K562 (cell line): ENCODE measurements around the gene EVI5L. TPM values are rescaled to one million over a fixed set of nuclear protein-coding genes. Genes with fewer than 3 reads are reported as not detected.

Source experiments
- CREM ChIP-seq: IDR thresholded peaks from 2 replicates; pipeline ENCODE4 v1.6.1; 2014; ENCODE audit warnings: antibody characterized with exemption, low read depth
- DPF2 ChIP-seq: fragments of 450-650 bp; IDR thresholded peaks from 2 replicates; pipeline ENCODE4 v1.6.1; 2016
- HIVEP1 ChIP-seq: fragments of 250-450 bp; sonication (Bioruptor Pico); IDR thresholded peaks from 2 replicates; pipeline ENCODE4 v1.4.0; 2020; ENCODE audit warnings: mild to moderate bottlenecking
- MYBL2 ChIP-seq, 2 experiments: fragments of 450-650 bp in 1 of 2; sonication (generic) in 1 of 2; formaldehyde crosslinking in 1 of 2; IDR thresholded peaks; 2 replicates each; pipeline versions ENCODE4 v1.6.1 to v1.8.1; 2017 to 2022; ENCODE audit warnings: borderline replicate concordance in 1 of 2, inconsistent platforms in 1 of 2, low read depth in 1 of 2, mild to moderate bottlenecking in 1 of 2, missing genetic modification reagents in 1 of 2, moderate library complexity in 1 of 2
- NBN ChIP-seq: fragments of 450-650 bp; IDR thresholded peaks from 2 replicates; pipeline ENCODE4 v1.6.1; 2016; ENCODE audit warnings: low read depth, mild to moderate bottlenecking
- SMARCB1 ChIP-seq: IDR thresholded peaks from 2 replicates; pipeline ENCODE4 v1.6.1; 2011; ENCODE audit warnings: improper control_type of control experiment, low read depth; ENCODE audit not compliant: insufficient read length
- SRSF1 ChIP-seq: fragments of 200-400 bp; formaldehyde crosslinking; IDR thresholded peaks from 2 replicates; pipeline ENCODE4 v1.6.1; 2017; ENCODE audit warnings: mild to moderate bottlenecking, low read depth, low read length, moderate library complexity
- TAF7 ChIP-seq: fragments of 450-650 bp; IDR thresholded peaks from 2 replicates; pipeline ENCODE4 v1.6.1; 2016; ENCODE audit warnings: missing genetic modification characterization, missing compliant biosample characterization
- ZBTB1 ChIP-seq: sonication (generic); formaldehyde crosslinking; IDR thresholded peaks from 2 replicates; pipeline ENCODE4 v1.8.1; 2023; ENCODE audit warnings: missing genetic modification reagents, low read depth, mild to moderate bottlenecking, borderline replicate concordance
- ZNF263 ChIP-seq: sonication (generic); formaldehyde crosslinking; IDR thresholded peaks from 2 replicates; pipeline ENCODE4 v1.8.0; 2022; ENCODE audit warnings: mild to moderate bottlenecking, missing genetic modification reagents, borderline replicate concordance
- ZNF696 ChIP-seq: fragments of 250-450 bp; sonication (Bioruptor Pico); conservative IDR thresholded peaks from 2 replicates; pipeline ENCODE4 v1.4.0; 2020; ENCODE audit warnings: mild to moderate bottlenecking, moderate library complexity
- ZNF764 ChIP-seq: fragments of 250-450 bp; sonication (Bioruptor Pico); IDR thresholded peaks from 2 replicates; pipeline ENCODE4 v1.4.0; 2020; ENCODE audit warnings: low read depth, mild to moderate bottlenecking, moderate library complexity
- ZNF830 ChIP-seq: fragments of 250-450 bp; sonication (Bioruptor Pico); IDR thresholded peaks from 2 replicates; pipeline ENCODE4 v1.5.0; 2021; ENCODE audit warnings: mild to moderate bottlenecking
- polyA plus RNA-seq, 8 experiments: library from polyadenylated mRNA; depleted of rRNA in 4 of 8; stranded (reverse) in 5 of 8; unstranded in 3 of 8; fragments of >200 nt; fragmentation: Nextera tagmentation in 2 of 8; fragmentation: Illumina TruSeq in 1 of 8; extraction: Ambion mirVana in 2 of 8; extraction: Trizol in 1 of 8; gene quantifications; 2 replicates each; pipeline versions ENCODE4 v1.2.1 to v1.2.3, GENCODE V29; 2011 to 2014; ENCODE audit warnings: inconsistent platforms in 1 of 8, missing spikeins in 1 of 8
- total RNA-seq, 7 experiments: library from RNA; depleted of rRNA in 6 of 7; stranded (reverse); fragments of >200 nt in 6 of 7; fragmentation: Illumina TruSeq in 2 of 7; extraction: Trizol in 2 of 7; gene quantifications; 2 replicates each; pipeline versions ENCODE4 v1.2.1 to v1.2.3, GENCODE V29; 2011 to 2021; ENCODE audit warnings: low replicate concordance in 1 of 7
- TF ChIP-seq, protein P1 (sequence below): fragments of 150-350 bp; conservative IDR thresholded peaks from 2 replicates; pipeline ENCODE4 v1.6.1; 2014; ENCODE audit warnings: low read length
- TF ChIP-seq, protein P2 (sequence below): fragments of 250-450 bp; sonication (Bioruptor Pico); IDR thresholded peaks from 2 replicates; pipeline ENCODE4 v1.5.0; 2020; ENCODE audit warnings: mild to moderate bottlenecking
- TF ChIP-seq, protein P3 (sequence below): sonication (generic); formaldehyde crosslinking; IDR thresholded peaks from 2 replicates; pipeline ENCODE4 v1.8.0; 2022; ENCODE audit warnings: mild to moderate bottlenecking, missing genetic modification reagents
- TF ChIP-seq, protein P4 (sequence below), 2 experiments: fragments of 150-350 bp in 1 of 2; IDR thresholded peaks; 2 replicates each; pipeline ENCODE4 v1.6.1; 2012 to 2016; ENCODE audit warnings: low read depth in 2 of 2, low read length in 2 of 2, mild to moderate bottlenecking in 1 of 2, moderate library complexity in 1 of 2
- TF ChIP-seq, protein P5 (sequence below): fragments of 450-650 bp; IDR thresholded peaks from one replicate; pipeline ENCODE4 v1.6.1; 2018; ENCODE audit warnings: mild to moderate bottlenecking, moderate library complexity; ENCODE audit not compliant: partially characterized antibody

EVI5L gene
- total and polyA plus RNA-seq, 9 of the 15 experiments (the other 6 are each of a cell fraction or from before 2014, with no cell fraction given): 0.69 to 1.8 (median 1.2) TPM; not detected in 2

DNA sequence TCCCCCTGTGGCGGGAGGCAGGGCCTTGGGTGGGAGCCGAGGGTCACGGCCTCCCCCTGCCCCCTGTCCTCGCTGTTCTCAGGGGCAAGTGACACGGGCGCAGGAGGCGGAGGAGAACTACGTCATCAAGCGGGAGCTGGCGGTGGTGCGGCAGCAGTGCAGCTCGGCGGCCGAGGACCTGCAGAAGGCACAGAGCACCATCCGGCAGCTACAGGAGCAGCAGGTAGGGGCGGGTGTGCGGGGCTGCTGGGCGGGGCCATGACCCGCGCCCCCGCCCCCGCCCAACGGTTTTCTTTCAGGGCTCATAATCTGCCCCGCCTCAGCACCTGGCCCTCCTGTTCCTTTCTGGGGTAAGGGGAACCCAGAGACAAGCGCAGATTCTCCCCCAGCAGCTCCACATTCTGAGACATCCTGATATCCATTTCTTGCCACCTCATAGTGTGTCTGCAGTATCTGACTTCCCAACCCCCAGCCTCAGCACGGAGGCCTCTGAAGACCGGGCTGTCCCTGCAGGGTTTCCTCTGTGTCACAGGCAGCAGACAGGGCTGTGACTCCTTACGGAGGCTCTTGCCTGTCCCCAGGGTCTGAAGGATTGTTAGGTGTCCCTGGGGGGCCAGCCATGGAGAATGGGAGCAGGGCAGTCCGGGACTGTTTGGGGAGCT is 28.2 kb downstream of the EVI5L start (continued):
- TF ChIP-seq, protein P1, sequence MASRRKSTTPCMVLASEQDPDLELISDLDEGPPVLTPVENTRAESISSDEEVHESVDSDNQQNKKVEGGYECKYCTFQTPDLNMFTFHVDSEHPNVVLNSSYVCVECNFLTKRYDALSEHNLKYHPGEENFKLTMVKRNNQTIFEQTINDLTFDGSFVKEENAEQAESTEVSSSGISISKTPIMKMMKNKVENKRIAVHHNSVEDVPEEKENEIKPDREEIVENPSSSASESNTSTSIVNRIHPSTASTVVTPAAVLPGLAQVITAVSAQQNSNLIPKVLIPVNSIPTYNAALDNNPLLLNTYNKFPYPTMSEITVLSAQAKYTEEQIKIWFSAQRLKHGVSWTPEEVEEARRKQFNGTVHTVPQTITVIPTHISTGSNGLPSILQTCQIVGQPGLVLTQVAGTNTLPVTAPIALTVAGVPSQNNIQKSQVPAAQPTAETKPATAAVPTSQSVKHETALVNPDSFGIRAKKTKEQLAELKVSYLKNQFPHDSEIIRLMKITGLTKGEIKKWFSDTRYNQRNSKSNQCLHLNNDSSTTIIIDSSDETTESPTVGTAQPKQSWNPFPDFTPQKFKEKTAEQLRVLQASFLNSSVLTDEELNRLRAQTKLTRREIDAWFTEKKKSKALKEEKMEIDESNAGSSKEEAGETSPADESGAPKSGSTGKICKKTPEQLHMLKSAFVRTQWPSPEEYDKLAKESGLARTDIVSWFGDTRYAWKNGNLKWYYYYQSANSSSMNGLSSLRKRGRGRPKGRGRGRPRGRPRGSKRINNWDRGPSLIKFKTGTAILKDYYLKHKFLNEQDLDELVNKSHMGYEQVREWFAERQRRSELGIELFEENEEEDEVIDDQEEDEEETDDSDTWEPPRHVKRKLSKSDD: no peak
- no peak for TF ChIP-seq SMARCB1
- no peak for TF ChIP-seq ZBTB1 (CRISPR knock-in tag)
- no peak for TF ChIP-seq SRSF1
- no peak for TF ChIP-seq ZNF696 (CRISPR knock-in tag)
- TF ChIP-seq NBN: 0 out of 2 replicates have a peak, but pooled peaks have one; percentile 42
- no peak for TF ChIP-seq ZNF830 (CRISPR knock-in tag)
- no peak for TF ChIP-seq HIVEP1
- TF ChIP-seq DPF2: peak; percentile 41; the same call in 1 of the 2 replicates
- TF ChIP-seq ZNF764 (CRISPR knock-in tag): no peak
- TF ChIP-seq, protein P2, sequence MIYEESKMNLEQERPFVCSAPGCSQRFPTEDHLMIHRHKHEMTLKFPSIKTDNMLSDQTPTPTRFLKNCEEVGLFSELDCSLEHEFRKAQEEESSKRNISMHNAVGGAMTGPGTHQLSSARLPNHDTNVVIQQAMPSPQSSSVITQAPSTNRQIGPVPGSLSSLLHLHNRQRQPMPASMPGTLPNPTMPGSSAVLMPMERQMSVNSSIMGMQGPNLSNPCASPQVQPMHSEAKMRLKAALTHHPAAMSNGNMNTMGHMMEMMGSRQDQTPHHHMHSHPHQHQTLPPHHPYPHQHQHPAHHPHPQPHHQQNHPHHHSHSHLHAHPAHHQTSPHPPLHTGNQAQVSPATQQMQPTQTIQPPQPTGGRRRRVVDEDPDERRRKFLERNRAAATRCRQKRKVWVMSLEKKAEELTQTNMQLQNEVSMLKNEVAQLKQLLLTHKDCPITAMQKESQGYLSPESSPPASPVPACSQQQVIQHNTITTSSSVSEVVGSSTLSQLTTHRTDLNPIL (CRISPR knock-in tag): no peak
- TF ChIP-seq, protein P3, sequence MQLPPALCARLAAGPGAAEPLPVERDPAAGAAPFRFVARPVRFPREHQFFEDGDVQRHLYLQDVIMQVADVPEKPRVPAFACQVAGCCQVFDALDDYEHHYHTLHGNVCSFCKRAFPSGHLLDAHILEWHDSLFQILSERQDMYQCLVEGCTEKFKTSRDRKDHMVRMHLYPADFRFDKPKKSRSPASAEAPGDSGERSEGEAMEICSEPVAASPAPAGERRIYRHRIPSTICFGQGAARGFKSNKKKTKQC (CRISPR knock-in tag): no peak
- TF ChIP-seq ZNF263: peak; percentile 87
- TF ChIP-seq TAF7 (tag): no peak
- TF ChIP-seq, protein P4, sequence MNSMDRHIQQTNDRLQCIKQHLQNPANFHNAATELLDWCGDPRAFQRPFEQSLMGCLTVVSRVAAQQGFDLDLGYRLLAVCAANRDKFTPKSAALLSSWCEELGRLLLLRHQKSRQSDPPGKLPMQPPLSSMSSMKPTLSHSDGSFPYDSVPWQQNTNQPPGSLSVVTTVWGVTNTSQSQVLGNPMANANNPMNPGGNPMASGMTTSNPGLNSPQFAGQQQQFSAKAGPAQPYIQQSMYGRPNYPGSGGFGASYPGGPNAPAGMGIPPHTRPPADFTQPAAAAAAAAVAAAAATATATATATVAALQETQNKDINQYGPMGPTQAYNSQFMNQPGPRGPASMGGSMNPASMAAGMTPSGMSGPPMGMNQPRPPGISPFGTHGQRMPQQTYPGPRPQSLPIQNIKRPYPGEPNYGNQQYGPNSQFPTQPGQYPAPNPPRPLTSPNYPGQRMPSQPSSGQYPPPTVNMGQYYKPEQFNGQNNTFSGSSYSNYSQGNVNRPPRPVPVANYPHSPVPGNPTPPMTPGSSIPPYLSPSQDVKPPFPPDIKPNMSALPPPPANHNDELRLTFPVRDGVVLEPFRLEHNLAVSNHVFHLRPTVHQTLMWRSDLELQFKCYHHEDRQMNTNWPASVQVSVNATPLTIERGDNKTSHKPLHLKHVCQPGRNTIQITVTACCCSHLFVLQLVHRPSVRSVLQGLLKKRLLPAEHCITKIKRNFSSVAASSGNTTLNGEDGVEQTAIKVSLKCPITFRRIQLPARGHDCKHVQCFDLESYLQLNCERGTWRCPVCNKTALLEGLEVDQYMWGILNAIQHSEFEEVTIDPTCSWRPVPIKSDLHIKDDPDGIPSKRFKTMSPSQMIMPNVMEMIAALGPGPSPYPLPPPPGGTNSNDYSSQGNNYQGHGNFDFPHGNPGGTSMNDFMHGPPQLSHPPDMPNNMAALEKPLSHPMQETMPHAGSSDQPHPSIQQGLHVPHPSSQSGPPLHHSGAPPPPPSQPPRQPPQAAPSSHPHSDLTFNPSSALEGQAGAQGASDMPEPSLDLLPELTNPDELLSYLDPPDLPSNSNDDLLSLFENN (IDR thresholded peaks at IDR 0.05; ENCODE audit: low read depth in 2 of 2, low read length in 2 of 2): 0 out of 4 replicates have a peak, but pooled peaks of 1 of the 2 experiments have one; percentile 29
- peak; percentile 92 for TF ChIP-seq CREM
- no peak for TF ChIP-seq MYBL2 (IDR thresholded peaks at IDR 0.05; ENCODE audit: low read depth)
- no peak for TF ChIP-seq MYBL2 (CRISPR knock-in tag; IDR thresholded peaks at IDR 0.05; ENCODE audit: borderline replicate concordance)
- TF ChIP-seq, protein P5, sequence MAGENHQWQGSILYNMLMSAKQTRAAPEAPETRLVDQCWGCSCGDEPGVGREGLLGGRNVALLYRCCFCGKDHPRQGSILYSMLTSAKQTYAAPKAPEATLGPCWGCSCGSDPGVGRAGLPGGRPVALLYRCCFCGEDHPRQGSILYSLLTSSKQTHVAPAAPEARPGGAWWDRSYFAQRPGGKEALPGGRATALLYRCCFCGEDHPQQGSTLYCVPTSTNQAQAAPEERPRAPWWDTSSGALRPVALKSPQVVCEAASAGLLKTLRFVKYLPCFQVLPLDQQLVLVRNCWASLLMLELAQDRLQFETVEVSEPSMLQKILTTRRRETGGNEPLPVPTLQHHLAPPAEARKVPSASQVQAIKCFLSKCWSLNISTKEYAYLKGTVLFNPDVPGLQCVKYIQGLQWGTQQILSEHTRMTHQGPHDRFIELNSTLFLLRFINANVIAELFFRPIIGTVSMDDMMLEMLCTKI: no peak
